B cell (primary cell): ENCODE data around the gene PHLDB3.

Source experiments
- CTCF ChIP-seq: fragments of 200-600 bp; IDR thresholded peaks from one replicate; pipeline ENCODE4 v1.8.0; 2022; ENCODE audit warnings: antibody characterized with exemption, mild to moderate bottlenecking
- EZH2 ChIP-seq: IDR thresholded peaks from 2 replicates; pipeline ENCODE4 v1.6.1; 2012; ENCODE audit warnings: borderline replicate concordance, low read depth, mild to moderate bottlenecking, moderate library complexity, low read length; ENCODE audit not compliant: insufficient read depth, poor library complexity, severe bottlenecking

GRCh38 chr19:43522929-43523328, 18.4 kb upstream of the PHLDB3 start:
- TF ChIP-seq CTCF (no peak), EZH2 (no peak)
